ENCODE measurements around the gene CYP19A1. TPM values are rescaled to one million over a fixed set of nuclear protein-coding genes. Genes with fewer than 3 reads are reported as not detected.

The CYP19A1 gene
- total and polyA plus RNA-seq, 4 donors, result 0.29 to 1.4 (median 0.84) TPM

- Histone ChIP-seq H3K9me3 (ENCODE audit: control insufficient read depth, insufficient read depth, low read length) (no peaks in the 10 kb centered on the region), H3K36me3 (ENCODE audit: control insufficient read depth, insufficient read depth, low read length) (no peaks in the 10 kb centered on the region), H3K27me3 (ENCODE audit: control insufficient read depth, insufficient read depth, low read length) (no peaks in the 10 kb centered on the region), H3K4me3 (ENCODE audit: low read depth, low read length) (no peak overlapping the region), H3K27ac (ENCODE audit: low read depth, low read length) (no peak overlapping the region), H3K4me1 (ENCODE audit: control insufficient read depth, insufficient read depth, low read length) (no peaks in the 10 kb centered on the region)
- WGBS (ENCODE audit: insufficient coverage), result 90% methylated on average over 5 of the region's 5 CpGs
- no peak for DNase-seq (ENCODE audit: low read depth in 4 of 6, low spot score in 6 of 6)
Measured at GRCh38 chr15:51366071-51366470, 27.7 kb upstream of the CYP19A1 start.

GRCh38 chr15:51365417-51365816 lies 27.0 kb upstream of the CYP19A1 start:
- no peaks in the 10 kb centered on the region for H3K4me1 ChIP-seq (ENCODE audit: control insufficient read depth, insufficient read depth, low read length)
- no peaks in the 10 kb centered on the region for H3K36me3 ChIP-seq (ENCODE audit: control insufficient read depth, insufficient read depth, low read length)
- WGBS (ENCODE audit: insufficient coverage), result no CpG with 5 or more reads among the region's 6 CpGs
- H3K9me3 ChIP-seq (ENCODE audit: control insufficient read depth, insufficient read depth, low read length), result no peaks in the 10 kb centered on the region
- no peaks in the 10 kb centered on the region for H3K27me3 ChIP-seq (ENCODE audit: control insufficient read depth, insufficient read depth, low read length)
- DNase-seq (ENCODE audit: low read depth in 4 of 6, low spot score in 6 of 6), result no peak
- H3K4me3 ChIP-seq (ENCODE audit: low read depth, low read length), result no peak overlapping the region
- no peak overlapping the region for H3K27ac ChIP-seq (ENCODE audit: low read depth, low read length)

- H3K27me3 ChIP-seq (ENCODE audit: control insufficient read depth, insufficient read depth, low read length), result no peaks in the 10 kb centered on the region
- WGBS (ENCODE audit: insufficient coverage), result 60% methylated on average over 5 of the region's 9 CpGs
- no peaks in the 10 kb centered on the region for H3K36me3 ChIP-seq (ENCODE audit: control insufficient read depth, insufficient read depth, low read length)
- no peaks in the 10 kb centered on the region for H3K9me3 ChIP-seq (ENCODE audit: control insufficient read depth, insufficient read depth, low read length)
- no peak overlapping the region for H3K27ac ChIP-seq (ENCODE audit: low read depth, low read length)
- DNase-seq (ENCODE audit: low read depth in 4 of 6, low spot score in 6 of 6), result no peak
- no peak overlapping the region for H3K4me3 ChIP-seq (ENCODE audit: low read depth, low read length)
- no peaks in the 10 kb centered on the region for H3K4me1 ChIP-seq (ENCODE audit: control insufficient read depth, insufficient read depth, low read length)
Measured at GRCh38 chr15:51363383-51363782, 25.0 kb upstream of the CYP19A1 start.

GRCh38 chr15:51359981-51360380 lies 21.6 kb upstream of the CYP19A1 start:
- DNase-seq (ENCODE audit: low read depth in 4 of 6, low spot score in 6 of 6), result no peak
- Histone ChIP-seq H3K36me3 (ENCODE audit: control insufficient read depth, insufficient read depth, low read length) (no peaks in the 10 kb centered on the region), H3K27ac (ENCODE audit: low read depth, low read length) (no peak overlapping the region), H3K4me1 (ENCODE audit: control insufficient read depth, insufficient read depth, low read length) (no peaks in the 10 kb centered on the region), H3K9me3 (ENCODE audit: control insufficient read depth, insufficient read depth, low read length) (no peaks in the 10 kb centered on the region), H3K4me3 (ENCODE audit: low read depth, low read length) (no peak overlapping the region), H3K27me3 (ENCODE audit: control insufficient read depth, insufficient read depth, low read length) (no peaks in the 10 kb centered on the region)
- 77% methylated on average over 6 of the region's 7 CpGs for WGBS (ENCODE audit: insufficient coverage)

GRCh38 chr15:51356983-51357382 lies 18.6 kb upstream of the CYP19A1 start:
- H3K9me3 ChIP-seq (ENCODE audit: control insufficient read depth, insufficient read depth, low read length), result no peaks in the 10 kb centered on the region
- H3K4me3 ChIP-seq (ENCODE audit: low read depth, low read length), result no peak overlapping the region
- WGBS (ENCODE audit: insufficient coverage), result 92% methylated on average over 6 of the region's 6 CpGs
- H3K4me1 ChIP-seq (ENCODE audit: control insufficient read depth, insufficient read depth, low read length), result no peaks in the 10 kb centered on the region
- no peak for DNase-seq (ENCODE audit: low read depth in 4 of 6, low spot score in 6 of 6)
- H3K27me3 ChIP-seq (ENCODE audit: control insufficient read depth, insufficient read depth, low read length), result no peaks in the 10 kb centered on the region
- H3K27ac ChIP-seq (ENCODE audit: low read depth, low read length), result no peak overlapping the region
- no peaks in the 10 kb centered on the region for H3K36me3 ChIP-seq (ENCODE audit: control insufficient read depth, insufficient read depth, low read length)

- DNase-seq (ENCODE audit: low read depth in 4 of 6, low spot score in 6 of 6), result no peak
- Histone ChIP-seq H3K4me3 (ENCODE audit: low read depth, low read length) (no peak overlapping the region), H3K9me3 (ENCODE audit: control insufficient read depth, insufficient read depth, low read length) (no peaks in the 10 kb centered on the region), H3K27ac (ENCODE audit: low read depth, low read length) (no peak overlapping the region), H3K27me3 (ENCODE audit: control insufficient read depth, insufficient read depth, low read length) (no peaks in the 10 kb centered on the region), H3K4me1 (ENCODE audit: control insufficient read depth, insufficient read depth, low read length) (no peaks in the 10 kb centered on the region), H3K36me3 (ENCODE audit: control insufficient read depth, insufficient read depth, low read length) (no peaks in the 10 kb centered on the region)
- 67% methylated on average over 1 of the region's 5 CpGs for WGBS (ENCODE audit: insufficient coverage)
Measured at GRCh38 chr15:51356147-51356546, 17.8 kb upstream of the CYP19A1 start.

- Histone ChIP-seq H3K27ac (ENCODE audit: low read depth, low read length) (no peak overlapping the region), H3K4me3 (ENCODE audit: low read depth, low read length) (no peak overlapping the region), H3K4me1 (ENCODE audit: control insufficient read depth, insufficient read depth, low read length) (no peaks in the 10 kb centered on the region), H3K27me3 (ENCODE audit: control insufficient read depth, insufficient read depth, low read length) (no peaks in the 10 kb centered on the region), H3K9me3 (ENCODE audit: control insufficient read depth, insufficient read depth, low read length) (no peaks in the 10 kb centered on the region), H3K36me3 (ENCODE audit: control insufficient read depth, insufficient read depth, low read length) (no peaks in the 10 kb centered on the region)
- no CpG with 5 or more reads among the region's 1 CpG for WGBS (ENCODE audit: insufficient coverage)
- DNase-seq (ENCODE audit: low read depth in 4 of 6, low spot score in 6 of 6), result no peak
Measured at GRCh38 chr15:51355096-51355495, 16.7 kb upstream of the CYP19A1 start.

- peak in 1 of 6 donors; percentile 43 for DNase-seq (ENCODE audit: low read depth in 4 of 6, low spot score in 6 of 6)
- Histone ChIP-seq H3K4me1 (ENCODE audit: control insufficient read depth, insufficient read depth, low read length) (no peaks in the 10 kb centered on the region), H3K36me3 (ENCODE audit: control insufficient read depth, insufficient read depth, low read length) (no peaks in the 10 kb centered on the region), H3K9me3 (ENCODE audit: control insufficient read depth, insufficient read depth, low read length) (no peaks in the 10 kb centered on the region), H3K27me3 (ENCODE audit: control insufficient read depth, insufficient read depth, low read length) (no peaks in the 10 kb centered on the region), H3K27ac (ENCODE audit: low read depth, low read length) (no peak overlapping the region), H3K4me3 (ENCODE audit: low read depth, low read length) (no peak overlapping the region)
- 0% methylated on average over 1 of the region's 2 CpGs for WGBS (ENCODE audit: insufficient coverage)
Measured at GRCh38 chr15:51353976-51354375, 15.6 kb upstream of the CYP19A1 start.

- no peaks in the 10 kb centered on the region for H3K9me3 ChIP-seq (ENCODE audit: control insufficient read depth, insufficient read depth, low read length)
- no peak overlapping the region for H3K27ac ChIP-seq (ENCODE audit: low read depth, low read length)
- H3K36me3 ChIP-seq (ENCODE audit: control insufficient read depth, insufficient read depth, low read length), result no peaks in the 10 kb centered on the region
- H3K4me3 ChIP-seq (ENCODE audit: low read depth, low read length), result no peak overlapping the region
- H3K27me3 ChIP-seq (ENCODE audit: control insufficient read depth, insufficient read depth, low read length), result no peaks in the 10 kb centered on the region
- H3K4me1 ChIP-seq (ENCODE audit: control insufficient read depth, insufficient read depth, low read length), result no peaks in the 10 kb centered on the region
- DNase-seq (ENCODE audit: low read depth in 4 of 6, low spot score in 6 of 6), result no peak
- no CpG with 5 or more reads among the region's 3 CpGs for WGBS (ENCODE audit: insufficient coverage)
Measured at GRCh38 chr15:51350723-51351122, 12.3 kb upstream of the CYP19A1 start.

- no peaks in the 10 kb centered on the region for H3K9me3 ChIP-seq (ENCODE audit: control insufficient read depth, insufficient read depth, low read length)
- WGBS (ENCODE audit: insufficient coverage), result no CpG with 5 or more reads among the region's 4 CpGs
- DNase-seq (ENCODE audit: low read depth in 4 of 6, low spot score in 6 of 6), result no peak
- H3K4me3 ChIP-seq (ENCODE audit: low read depth, low read length), result no peak overlapping the region
- H3K27me3 ChIP-seq (ENCODE audit: control insufficient read depth, insufficient read depth, low read length), result no peaks in the 10 kb centered on the region
- H3K36me3 ChIP-seq (ENCODE audit: control insufficient read depth, insufficient read depth, low read length), result no peaks in the 10 kb centered on the region
- no peaks in the 10 kb centered on the region for H3K4me1 ChIP-seq (ENCODE audit: control insufficient read depth, insufficient read depth, low read length)
- H3K27ac ChIP-seq (ENCODE audit: low read depth, low read length), result no peak overlapping the region
Measured at GRCh38 chr15:51349156-51349844, 10.9 kb upstream of the CYP19A1 start.

Data from spinal cord (tissue), 10 donors.